ENCODE measurements around the gene NFIC. TPM values are rescaled to one million over a fixed set of nuclear protein-coding genes. Genes with fewer than 3 reads are reported as not detected.

Gene NFIC
- total and polyA plus RNA-seq, 10 of the 15 experiments (the other 5 are each of a cell fraction or from before 2014, with no cell fraction given), result 0.71 to 53.5 (median 10.2) TPM

GRCh38 chr19:3409346-3410064 is 43.1 kb downstream of the NFIC start:
- Histone ChIP-seq H3K4me3 (no peak overlapping the region), H3K9me3 (replicated peaks; ENCODE audit: control insufficient read depth, insufficient read depth, low read length) (no peaks in the 10 kb centered on the region), H3K4me1 (ENCODE audit: control insufficient read depth, insufficient read depth, low read length) (no peaks in the 10 kb centered on the region), H3K79me2 (ENCODE audit: control insufficient read depth, insufficient read depth, low read length) (peaks cover 5% of the 10 kb centered on the region), H2AFZ (ENCODE audit: control insufficient read depth, low read depth, low read length) (no peak overlapping the region), H3K27me3 (replicated peaks in 1 of 2; ENCODE audit: control insufficient read depth in 2 of 2, insufficient read depth in 2 of 2, low read length in 1 of 2) (no peaks in the 10 kb centered on the region), H3K36me3 (ENCODE audit: control insufficient read depth in 2 of 2, insufficient read depth in 2 of 2, low read length in 1 of 2) (peaks cover 12% of the 10 kb centered on the region in 2 experiments), H3K9ac (ENCODE audit: control insufficient read depth, insufficient read depth, low read length) (no peak overlapping the region), H4K20me1 (ENCODE audit: control insufficient read depth, insufficient read depth) (no peaks in the 10 kb centered on the region), H3K27ac (ENCODE audit: control insufficient read depth, insufficient read depth) (no peak overlapping the region), H3K4me2 (ENCODE audit: control insufficient read depth, insufficient read depth) (no peak overlapping the region)
- ChIA-PET SMC1A (ENCODE audit: uncharacterized antibody, unreplicated experiment) (interaction anchor here (1.7 kb wide), 1 partner anchor 19 kb away, joined by 4 read pairs; no protein-coding TSS in a partner anchor), CTCF (no interaction called here), POLR2A (no interaction called here), RAD21 (ENCODE audit: unreplicated experiment) (no interaction called here)
- DNase-seq (ENCODE audit: low read depth, low spot score) (no peak), FAIRE-seq (no peak), ATAC-seq (no peak)
- in situ Hi-C loops (cut with MboI), result no loop called here
- BruUV-seq (replicated peaks), result no TSS peak
- intact Hi-C loops (cut with micrococcal nuclease; ENCODE audit: unreplicated experiment), result no loop called here
- 94% methylated on average over 22 of the region's 30 CpGs for WGBS (ENCODE audit: insufficient coverage, insufficient replicate concordance, low lambda C conversion rate, missing lambda C conversion rate)
- TF ChIP-seq SUZ12 (IDR thresholded peaks at IDR 0.05; ENCODE audit: unreplicated experiment) (no peak), POLR2A (IDR thresholded peaks at IDR 0.05; ENCODE audit: low read depth, low read length) (no peak), MAX (IDR thresholded peaks at IDR 0.05; ENCODE audit: low read depth, low read length) (no peak), HCFC1 (IDR thresholded peaks at IDR 0.05; ENCODE audit: low read length) (no peak), NBN (IDR thresholded peaks at IDR 0.05) (no peak), PRDM15 (CRISPR knock-in tag; IDR thresholded peaks at IDR 0.05) (no peak), RAD21 (IDR thresholded peaks at IDR 0.05; ENCODE audit: insufficient read depth, low read depth, low read length) (no peak), SREBF2 (IDR thresholded peaks at IDR 0.05; ENCODE audit: low read length) (no peak), ZBTB4 (CRISPR knock-in tag; IDR thresholded peaks at IDR 0.05) (no peak), CUX1 (IDR thresholded peaks at IDR 0.05; ENCODE audit: insufficient replicate concordance, low read depth, low read length) (no peak), ASH2L (IDR thresholded peaks at IDR 0.05; ENCODE audit: borderline replicate concordance, low read depth) (no peak), RCOR1 (conservative IDR thresholded peaks at IDR 0.05; ENCODE audit: low read depth, low read length) (no peak)
